ENCODE results near the gene PHF5A. TPM values are rescaled to one million over a fixed set of nuclear protein-coding genes. Genes with fewer than 3 reads are reported as not detected.

Gene PHF5A
- total and polyA plus RNA-seq, 4 donors, result 28.9 to 89.6 (median 40.0) TPM

DNA sequence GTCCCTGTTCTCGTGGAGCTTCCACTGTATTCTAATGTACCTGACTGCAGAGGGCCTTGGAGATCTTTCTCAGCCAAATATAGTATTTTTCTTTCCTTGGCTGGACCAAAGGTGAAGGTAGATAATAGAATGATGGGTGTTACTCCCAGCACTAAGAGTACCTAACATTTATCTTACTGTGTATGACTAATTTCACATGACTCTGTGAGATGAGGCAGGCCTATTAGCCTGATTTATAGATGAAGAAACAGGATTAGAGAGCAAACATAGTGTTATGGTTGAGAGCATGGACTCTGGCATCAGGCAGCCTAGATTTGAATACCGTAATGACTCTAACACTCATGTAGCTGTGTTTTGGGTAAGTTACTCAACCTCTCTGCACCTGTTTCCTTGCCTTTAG, 3.1 kb upstream of the PHF5A start:
- Histone ChIP-seq H3K36me3 (ENCODE audit: control insufficient read depth in 4 of 4, insufficient read depth in 4 of 4, low read length in 4 of 4) (peaks cover 0 to 23% (median 7%) of the 10 kb centered on the region in 4 donors), H3K9ac (ENCODE audit: insufficient read depth in 1 of 2, low read length in 2 of 2) (no peak overlapping the region), H3K9me3 (ENCODE audit: control insufficient read depth in 4 of 4, insufficient read depth in 3 of 4, low read length in 3 of 4) (no peaks in the 10 kb centered on the region), H3K4me1 (ENCODE audit: control insufficient read depth in 5 of 5, insufficient read depth in 5 of 5, low read length in 5 of 5) (peaks cover 4 to 21% (median 15%) of the 10 kb centered on the region in 5 donors), H3K27me3 (ENCODE audit: control insufficient read depth in 3 of 3, insufficient read depth in 3 of 3, low read length in 2 of 3) (no peaks in the 10 kb centered on the region), H3K4me3 (no peak overlapping the region), H3K27ac (ENCODE audit: low read depth in 1 of 2, low read length in 1 of 2) (peak overlapping the region in 1 of 2 donors; percentile 77)
- TF ChIP-seq, protein P1, sequence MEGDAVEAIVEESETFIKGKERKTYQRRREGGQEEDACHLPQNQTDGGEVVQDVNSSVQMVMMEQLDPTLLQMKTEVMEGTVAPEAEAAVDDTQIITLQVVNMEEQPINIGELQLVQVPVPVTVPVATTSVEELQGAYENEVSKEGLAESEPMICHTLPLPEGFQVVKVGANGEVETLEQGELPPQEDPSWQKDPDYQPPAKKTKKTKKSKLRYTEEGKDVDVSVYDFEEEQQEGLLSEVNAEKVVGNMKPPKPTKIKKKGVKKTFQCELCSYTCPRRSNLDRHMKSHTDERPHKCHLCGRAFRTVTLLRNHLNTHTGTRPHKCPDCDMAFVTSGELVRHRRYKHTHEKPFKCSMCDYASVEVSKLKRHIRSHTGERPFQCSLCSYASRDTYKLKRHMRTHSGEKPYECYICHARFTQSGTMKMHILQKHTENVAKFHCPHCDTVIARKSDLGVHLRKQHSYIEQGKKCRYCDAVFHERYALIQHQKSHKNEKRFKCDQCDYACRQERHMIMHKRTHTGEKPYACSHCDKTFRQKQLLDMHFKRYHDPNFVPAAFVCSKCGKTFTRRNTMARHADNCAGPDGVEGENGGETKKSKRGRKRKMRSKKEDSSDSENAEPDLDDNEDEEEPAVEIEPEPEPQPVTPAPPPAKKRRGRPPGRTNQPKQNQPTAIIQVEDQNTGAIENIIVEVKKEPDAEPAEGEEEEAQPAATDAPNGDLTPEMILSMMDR (IDR thresholded peaks at IDR 0.05; ENCODE audit: control extremely low read depth, extremely low read depth), result no peak
- DNase-seq (no peak), ATAC-seq (ENCODE audit: insufficient read depth, low FRiP score) (no peak)
- WGBS, 2 donors, result 85 to 92% methylated on average over 2 of the region's 2 CpGs

DNA sequence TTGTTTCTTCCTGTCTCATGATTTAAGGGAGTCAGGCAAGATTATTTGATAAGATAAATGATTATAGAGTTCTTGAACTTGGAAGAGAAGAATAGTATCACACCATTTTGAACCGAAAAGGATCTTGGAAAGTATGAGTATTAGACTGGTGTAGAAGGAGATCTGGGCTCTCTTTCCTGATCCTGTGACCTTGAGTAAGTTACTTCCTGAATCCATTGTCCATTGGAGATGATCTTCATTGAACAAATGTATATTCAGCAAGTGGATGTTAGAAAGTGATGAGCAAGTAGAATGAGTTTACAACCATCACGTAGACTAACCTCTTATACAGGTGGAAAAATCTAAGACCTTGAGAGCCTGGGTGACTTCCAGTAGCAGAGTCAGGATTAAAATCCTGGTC, 2.4 kb upstream of the PHF5A start:
- DNase-seq, result no peak
- Histone ChIP-seq H3K9me3 (ENCODE audit: control insufficient read depth in 4 of 4, insufficient read depth in 3 of 4, low read length in 3 of 4) (no peaks in the 10 kb centered on the region), H3K27me3 (ENCODE audit: control insufficient read depth in 3 of 3, insufficient read depth in 3 of 3, low read length in 2 of 3) (no peaks in the 10 kb centered on the region), H3K9ac (ENCODE audit: insufficient read depth in 1 of 2, low read length in 2 of 2) (no peak overlapping the region), H3K4me1 (ENCODE audit: control insufficient read depth in 5 of 5, insufficient read depth in 5 of 5, low read length in 5 of 5) (peaks cover 5 to 20% (median 15%) of the 10 kb centered on the region in 5 donors), H3K4me3 (no peak overlapping the region), H3K36me3 (ENCODE audit: control insufficient read depth in 4 of 4, insufficient read depth in 4 of 4, low read length in 4 of 4) (peaks cover 2 to 28% (median 13%) of the 10 kb centered on the region in 4 donors), H3K27ac (ENCODE audit: low read depth in 1 of 2, low read length in 1 of 2) (peak overlapping the region in 1 of 2 donors; percentile 51)
- 85 to 93% methylated on average over 2 of the region's 2 CpGs for WGBS, 2 donors
- ATAC-seq (ENCODE audit: insufficient read depth, low FRiP score), result no peak
- TF ChIP-seq, protein P1 (IDR thresholded peaks at IDR 0.05; ENCODE audit: control extremely low read depth, extremely low read depth), result no peak

DNA sequence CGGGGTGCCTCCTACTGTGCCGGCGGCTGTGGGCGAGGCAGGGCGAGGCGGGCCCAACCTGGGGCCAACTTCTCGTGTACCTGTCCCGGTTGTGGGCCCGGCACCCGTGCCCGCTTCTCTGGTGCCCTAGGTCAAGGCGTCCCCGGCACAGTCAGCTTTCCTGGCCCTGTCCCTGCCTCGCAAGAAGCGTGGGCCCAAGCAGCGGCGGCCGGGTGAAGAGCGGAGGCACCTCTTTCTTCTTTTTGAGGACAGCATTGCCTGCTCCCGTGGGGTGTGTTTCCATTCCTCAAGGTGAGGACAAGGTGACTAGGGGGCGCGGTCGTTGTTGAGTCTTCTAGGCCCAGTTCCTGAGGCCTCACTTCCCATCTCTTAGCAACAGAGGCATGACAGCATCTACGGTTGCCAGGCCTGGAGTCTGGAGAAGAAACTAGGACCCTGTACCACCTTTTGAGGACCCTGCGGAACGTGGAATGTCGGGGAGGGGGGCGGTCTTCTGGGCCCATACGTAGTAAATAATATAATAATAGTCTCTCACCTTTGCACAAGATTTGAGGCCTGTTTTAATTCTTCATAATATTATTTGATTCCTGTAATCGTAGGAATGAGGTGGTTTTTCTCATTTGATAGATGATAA, 843 bp upstream of the PHF5A start:
- DNase-seq, result no peak
- peak; percentile 23 for ATAC-seq (ENCODE audit: insufficient read depth, low FRiP score)
- WGBS, 2 donors, result 1 to 2% methylated on average over 30 of the region's 30 CpGs

More for the DNA sequence above, 843 bp upstream of the PHF5A start:
- Histone ChIP-seq H3K36me3 (ENCODE audit: control insufficient read depth in 4 of 4, insufficient read depth in 4 of 4, low read length in 4 of 4) (peaks cover 6 to 30% (median 24%) of the 10 kb centered on the region in 4 donors), H3K4me3 (peak overlapping the region; percentile 100), H3K9ac (ENCODE audit: insufficient read depth in 1 of 2, low read length in 2 of 2) (peak overlapping the region; percentile 60 to 81), H3K4me1 (ENCODE audit: control insufficient read depth in 5 of 5, insufficient read depth in 5 of 5, low read length in 5 of 5) (peaks cover 7 to 18% (median 15%) of the 10 kb centered on the region in 5 donors), H3K9me3 (ENCODE audit: control insufficient read depth in 4 of 4, insufficient read depth in 3 of 4, low read length in 3 of 4) (no peaks in the 10 kb centered on the region), H3K27me3 (ENCODE audit: control insufficient read depth in 3 of 3, insufficient read depth in 3 of 3, low read length in 2 of 3) (no peaks in the 10 kb centered on the region), H3K27ac (ENCODE audit: low read depth in 1 of 2, low read length in 1 of 2) (peak overlapping the region; percentile 83 to 99)
- TF ChIP-seq, protein P1 (IDR thresholded peaks at IDR 0.05; ENCODE audit: control extremely low read depth, extremely low read depth), result no peak
